K562 (cell line): ENCODE measurements around the gene HELZ. TPM values are rescaled to one million over a fixed set of nuclear protein-coding genes. Genes with fewer than 3 reads are reported as not detected.

ENCODE experiments used
- ATAC-seq: fragments of 200-7000 bp; cut with Tn5 transposase; 3 replicates; pipeline ENCODE4 v1.9.1; 2020; ENCODE audit warnings: moderate library complexity
- BruUV-seq: library from RNA; stranded (reverse); fragments of 400-500 nt; replicated peaks from 2 replicates; lab custom pipeline; 2021; lab: Mats Ljungman, UMichigan
- CTCF ChIA-PET: fragments of 300-600 bp; formaldehyde crosslinking; extraction: SDS; loops from one replicate; lab custom pipeline; 2021; ENCODE audit warnings: low intra/inter-chr PET ratio; lab: Yijun Ruan, JAX
- POLR2A ChIA-PET: fragments of 300-600, 350-650 bp; sonication (Branson Sonifier 250); formaldehyde crosslinking; extraction: SDS; loops from one replicate; lab custom pipeline; 2021; ENCODE audit warnings: antibody characterized with exemption, inconsistent platforms; lab: Yijun Ruan, JAX
- DNase-seq, 4 experiments: peaks; one replicate each; pipeline versions ENCODE4 v3.0.0 to v3.0.0-alpha.2; 2011 to 2018; ENCODE audit warnings: low spot score in 3 of 4, mixed read lengths in 3 of 4; ENCODE audit errors: extremely low read depth in 1 of 4
- FAIRE-seq: peaks from 2 replicates; lab custom pipeline; 2011; peaks lifted over from hg19 to GRCh38; lab: Jason Lieb, UNC
- H2AFZ ChIP-seq: 2 replicates; pipeline ENCODE4 v1.6.0; 2011; ENCODE audit warnings: low read depth, low read length, control low read depth, inconsistent platforms
- H3K27ac ChIP-seq: fragments of 200-600 bp; 3 replicates; pipeline ENCODE4 v1.8.0; 2011; ENCODE audit warnings: low read depth, mild to moderate bottlenecking, control low read depth, inconsistent platforms, low read length, moderate library complexity, mixed read lengths; ENCODE audit errors: extremely low read depth
- H3K27me3 ChIP-seq, 2 experiments: fragments of 300-600 bp in 1 of 2; 2 replicates in 1 of 2; 3 replicates in 1 of 2; pipeline versions ENCODE4 v1.6.0 to v1.8.0; 2011; ENCODE audit warnings: inconsistent platforms in 2 of 2, low read length in 2 of 2, mild to moderate bottlenecking in 1 of 2, mixed read lengths in 1 of 2, moderate library complexity in 1 of 2; ENCODE audit not compliant: control insufficient read depth in 2 of 2, insufficient read depth in 2 of 2
- H3K36me3 ChIP-seq: fragments of 300-600 bp; 3 replicates; pipeline ENCODE4 v1.8.0; 2011; ENCODE audit warnings: mild to moderate bottlenecking, low read length, inconsistent platforms; ENCODE audit not compliant: control insufficient read depth, insufficient read depth
- H3K4me1 ChIP-seq, 2 experiments: fragments of 200-600 bp in 1 of 2; replicated peaks in 1 of 2; 2 replicates in 1 of 2; 3 replicates in 1 of 2; pipeline versions ENCODE4 v1.5.1 to v1.8.0; 2011; ENCODE audit warnings: inconsistent platforms in 2 of 2, low read length in 2 of 2, mild to moderate bottlenecking in 1 of 2, mixed read lengths in 1 of 2, moderate library complexity in 1 of 2; ENCODE audit not compliant: control insufficient read depth in 2 of 2, insufficient read depth in 2 of 2
- H3K4me2 ChIP-seq: 2 replicates; pipeline ENCODE4 v1.6.1; 2011; ENCODE audit warnings: low read length, control low read depth, inconsistent platforms, mixed read lengths; ENCODE audit not compliant: insufficient read depth
- H3K4me3 ChIP-seq: fragments of 200-600 bp; sonication (generic), shearing (Covaris generic); 2 replicates; pipeline ENCODE4 v1.5.1; 2016; ENCODE audit warnings: control low read depth, inconsistent platforms
- H3K79me2 ChIP-seq: fragments of 200-600 bp; 3 replicates; pipeline ENCODE4 v1.8.0; 2011; ENCODE audit warnings: low read length, inconsistent platforms; ENCODE audit not compliant: control insufficient read depth, insufficient read depth
- H3K9ac ChIP-seq, 2 experiments: 2 replicates each; pipeline versions ENCODE4 v1.6.0 to v1.6.1; 2011; ENCODE audit warnings: low read depth in 2 of 2, low read length in 2 of 2, control low read depth in 1 of 2, inconsistent platforms in 1 of 2, mild to moderate bottlenecking in 1 of 2, mixed read lengths in 1 of 2; ENCODE audit not compliant: insufficient read depth in 1 of 2
- H3K9me1 ChIP-seq: one replicate; pipeline ENCODE4 v1.6.0; 2011; ENCODE audit warnings: inconsistent platforms, mild to moderate bottlenecking, low read length, moderate library complexity; ENCODE audit not compliant: control insufficient read depth, insufficient read depth
- H3K9me3 ChIP-seq: replicated peaks from 2 replicates; pipeline ENCODE4 v1.5.1; 2011; ENCODE audit warnings: low read depth, low read length, inconsistent platforms; ENCODE audit not compliant: control insufficient read depth, insufficient read depth
- H4K20me1 ChIP-seq: replicated peaks from 2 replicates; pipeline ENCODE4 v1.6.1; 2011; ENCODE audit warnings: low read length, inconsistent platforms, mixed read lengths; ENCODE audit not compliant: control insufficient read depth, insufficient read depth
- ATF4 ChIP-seq: fragments of 450-650 bp; formaldehyde crosslinking; IDR thresholded peaks from 2 replicates; pipeline ENCODE4 v1.4.0; 2022; ENCODE audit warnings: mild to moderate bottlenecking, moderate library complexity
- BRCA1 ChIP-seq, 2 experiments: fragments of 450-650 bp in 1 of 2; sonication (generic) in 1 of 2; formaldehyde crosslinking in 1 of 2; IDR thresholded peaks; 2 replicates each; pipeline versions ENCODE4 v1.5.0 to v1.6.1; 2017 to 2020; ENCODE audit warnings: mild to moderate bottlenecking in 1 of 2, missing genetic modification reagents in 1 of 2
- BRD9 ChIP-seq: fragments of 450-650 bp; IDR thresholded peaks from 2 replicates; pipeline ENCODE4 v1.6.1; 2018; ENCODE audit warnings: low read depth; ENCODE audit not compliant: partially characterized antibody
- BRF2 ChIP-seq: IDR thresholded peaks from 3 replicates; pipeline ENCODE4 v1.6.1; 2011; ENCODE audit warnings: borderline replicate concordance, mild to moderate bottlenecking; ENCODE audit not compliant: insufficient read length, insufficient read depth
- C11orf30 ChIP-seq: fragments of 450-650 bp; IDR thresholded peaks from 2 replicates; pipeline ENCODE4 v1.6.1; 2016; ENCODE audit warnings: low read depth, mild to moderate bottlenecking
- CAMTA2 ChIP-seq: fragments of 250-450 bp; sonication (Bioruptor Pico); conservative IDR thresholded peaks from 2 replicates; pipeline ENCODE4 v1.5.1; 2022
- CHD4 ChIP-seq: fragments of 200-600 bp; sonication (generic); IDR thresholded peaks from 3 replicates; pipeline ENCODE4 v1.6.1; 2012; ENCODE audit warnings: low read depth, mild to moderate bottlenecking, mixed read lengths, low read length, inconsistent platforms; ENCODE audit not compliant: insufficient read depth, insufficient replicate concordance, poor library complexity, severe bottlenecking
- ELK3 ChIP-seq: fragments of 450-650 bp; formaldehyde crosslinking; IDR thresholded peaks from 2 replicates; pipeline ENCODE4 v1.4.0; 2020; ENCODE audit warnings: mild to moderate bottlenecking
- GTF3C2 ChIP-seq: IDR thresholded peaks from 3 replicates; pipeline ENCODE4 v1.6.1; 2011; ENCODE audit warnings: borderline replicate concordance, mild to moderate bottlenecking, moderate library complexity; ENCODE audit not compliant: insufficient read length; ENCODE audit errors: extremely low read depth
- LARP7 ChIP-seq: fragments of 450-650 bp; IDR thresholded peaks from 2 replicates; pipeline ENCODE4 v1.6.1; 2016
- NR2F6 ChIP-seq: fragments of 450-650 bp; formaldehyde crosslinking; IDR thresholded peaks from 2 replicates; pipeline ENCODE4 v1.4.0; 2020; ENCODE audit warnings: mild to moderate bottlenecking
- SMARCC2 ChIP-seq: fragments of 450-650 bp; IDR thresholded peaks from 2 replicates; pipeline ENCODE4 v1.6.1; 2017; ENCODE audit warnings: antibody characterized with exemption, moderate library complexity, mild to moderate bottlenecking, low read depth
- ZNF232 ChIP-seq: sonication (generic); formaldehyde crosslinking; IDR thresholded peaks from 2 replicates; pipeline ENCODE4 v1.8.0; 2022; ENCODE audit warnings: mild to moderate bottlenecking, missing genetic modification reagents
- ZNF41 ChIP-seq: fragments of 250-450 bp; sonication (Bioruptor Pico); conservative IDR thresholded peaks from 2 replicates; pipeline ENCODE4 v1.4.0; 2020; ENCODE audit warnings: mild to moderate bottlenecking
- ZNF699 ChIP-seq: fragments of 250-450 bp; sonication (Bioruptor Pico); IDR thresholded peaks from 2 replicates; pipeline ENCODE4 v1.8.0; 2021; ENCODE audit warnings: mild to moderate bottlenecking, moderate library complexity; ENCODE audit not compliant: insufficient replicate concordance
- WGBS: fragments of 100-300 bp; shearing (Covaris generic); methylation state at CpG from one replicate; pipeline ENCODE4 v1.1.6; 2016; ENCODE audit warnings: low coverage, mixed read lengths; ENCODE audit not compliant: insufficient coverage; ENCODE audit errors: missing lambda C conversion rate; 5-methylcytosine and 5-hydroxymethylcytosine counted together
- in situ Hi-C: fragments of 300-500 bp; cut with MboI; formaldehyde crosslinking; loops from 4 replicates; pipeline ENCODE4 v1.15.0; 2018; ENCODE audit warnings: inconsistent platforms, mixed read lengths
- intact Hi-C: fragments of 100-400 bp; cut with micrococcal nuclease; formaldehyde crosslinking; loops from 2 replicates; pipeline ENCODE4 v1.14.2; 2022
- polyA plus RNA-seq, 8 experiments: library from polyadenylated mRNA; depleted of rRNA in 4 of 8; stranded (reverse) in 5 of 8; unstranded in 3 of 8; fragments of >200 nt; fragmentation: Nextera tagmentation in 2 of 8; fragmentation: Illumina TruSeq in 1 of 8; extraction: Ambion mirVana in 2 of 8; extraction: Trizol in 1 of 8; gene quantifications; 2 replicates each; pipeline versions ENCODE4 v1.2.1 to v1.2.3, GENCODE V29; 2011 to 2014; ENCODE audit warnings: inconsistent platforms in 1 of 8, missing spikeins in 1 of 8
- total RNA-seq, 7 experiments: library from RNA; depleted of rRNA in 6 of 7; stranded (reverse); fragments of >200 nt in 6 of 7; fragmentation: Illumina TruSeq in 2 of 7; extraction: Trizol in 2 of 7; gene quantifications; 2 replicates each; pipeline versions ENCODE4 v1.2.1 to v1.2.3, GENCODE V29; 2011 to 2021; ENCODE audit warnings: low replicate concordance in 1 of 7

Gene HELZ
- total and polyA plus RNA-seq, 9 of the 15 experiments (the other 6 are each of a cell fraction or from before 2014, with no cell fraction given), result 5.2 to 39.8 (median 17.3) TPM

GRCh38 chr17:67203818-67204217 is 41.2 kb downstream of the HELZ start (continued):
- TF ChIP-seq ELK3 (CRISPR knock-in tag) (no peak), BRF2 (no peak), LARP7 (no peak), SMARCC2 (no peak), ATF4 (CRISPR knock-in tag) (no peak)

- no peak for FAIRE-seq
- Histone ChIP-seq H4K20me1 (no peaks in the 10 kb centered on the region), H2AFZ (no peak overlapping the region), H3K27ac (no peak overlapping the region), H3K4me2 (no peak overlapping the region), H3K9me3 (no peaks in the 10 kb centered on the region), H3K4me1 (no peaks in the 10 kb centered on the region), H3K9me1 (no peaks in the 10 kb centered on the region), H3K27me3 (no peaks in the 10 kb centered on the region), H3K4me3 (no peak overlapping the region), H3K79me2 (0 out of 3 replicates have a peak, but pooled peaks cover 6% of the 10 kb centered on the region), H3K9ac (no peak overlapping the region), H3K36me3 (peaks cover 42% of the 10 kb centered on the region)
- intact Hi-C loops (no loop called here), in situ Hi-C loops (no loop called here)
- POLR2A ChIA-PET, result interaction anchor here (0.6 to 1.1 kb wide), 5 partner anchors 21 to 1731 kb away, joined by 3 to 5 read pairs (median 3); no protein-coding TSS in a partner anchor
- BruUV-seq, result no TSS peak
- CTCF ChIA-PET, result no interaction called here
- WGBS, result 95% methylated on average over 1 of the region's 1 CpG
- DNase-seq, result no peak
- ATAC-seq, result no peak
- no peak for TF ChIP-seq ZNF699 (CRISPR knock-in tag)
- TF ChIP-seq CHD4, result no peak
- no peak for TF ChIP-seq ZNF41 (CRISPR knock-in tag)
- no peak for TF ChIP-seq BRCA1 (IDR thresholded peaks at IDR 0.05)
- no peak for TF ChIP-seq BRCA1 (CRISPR knock-in tag; IDR thresholded peaks at IDR 0.05)
- no peak for TF ChIP-seq NR2F6 (CRISPR knock-in tag)
- no peak for TF ChIP-seq CAMTA2 (CRISPR knock-in tag)
- no peak for TF ChIP-seq BRD9
- peak; percentile 42 for TF ChIP-seq C11orf30
- TF ChIP-seq GTF3C2, result no peak
- TF ChIP-seq ZNF232 (CRISPR knock-in tag), result no peak
These were observed 42.5 kb downstream of the HELZ start for GRCh38 chr17:67202503-67202902.
